ENCODE results near the gene TNFRSF6B. TPM values are rescaled to one million over a fixed set of nuclear protein-coding genes. Genes with fewer than 3 reads are reported as not detected.
"Not testable (repeated sequence)": the region's sequence is repeated elsewhere in the genome, so short reads cannot be mapped to it uniquely, and the experiment has no call there.

The TNFRSF6B gene, protein sequence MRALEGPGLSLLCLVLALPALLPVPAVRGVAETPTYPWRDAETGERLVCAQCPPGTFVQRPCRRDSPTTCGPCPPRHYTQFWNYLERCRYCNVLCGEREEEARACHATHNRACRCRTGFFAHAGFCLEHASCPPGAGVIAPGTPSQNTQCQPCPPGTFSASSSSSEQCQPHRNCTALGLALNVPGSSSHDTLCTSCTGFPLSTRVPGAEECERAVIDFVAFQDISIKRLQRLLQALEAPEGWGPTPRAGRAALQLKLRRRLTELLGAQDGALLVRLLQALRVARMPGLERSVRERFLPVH
- 2.4 TPM for polyA plus RNA-seq (2013)

DNA sequence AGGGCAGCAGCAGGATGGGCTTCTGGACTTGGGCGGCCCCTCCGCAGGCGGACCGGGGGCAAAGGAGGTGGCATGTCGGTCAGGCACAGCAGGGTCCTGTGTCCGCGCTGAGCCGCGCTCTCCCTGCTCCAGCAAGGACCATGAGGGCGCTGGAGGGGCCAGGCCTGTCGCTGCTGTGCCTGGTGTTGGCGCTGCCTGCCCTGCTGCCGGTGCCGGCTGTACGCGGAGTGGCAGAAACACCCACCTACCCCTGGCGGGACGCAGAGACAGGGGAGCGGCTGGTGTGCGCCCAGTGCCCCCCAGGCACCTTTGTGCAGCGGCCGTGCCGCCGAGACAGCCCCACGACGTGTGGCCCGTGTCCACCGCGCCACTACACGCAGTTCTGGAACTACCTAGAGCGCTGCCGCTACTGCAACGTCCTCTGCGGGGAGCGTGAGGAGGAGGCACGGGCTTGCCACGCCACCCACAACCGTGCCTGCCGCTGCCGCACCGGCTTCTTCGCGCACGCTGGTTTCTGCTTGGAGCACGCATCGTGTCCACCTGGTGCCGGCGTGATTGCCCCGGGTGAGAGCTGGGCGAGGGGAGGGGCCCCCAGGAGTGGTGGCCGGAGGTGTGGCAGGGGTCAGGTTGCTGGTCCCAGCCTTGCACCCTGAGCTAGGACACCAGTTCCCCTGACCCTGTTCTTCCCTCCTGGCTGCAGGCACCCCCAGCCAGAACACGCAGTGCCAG lies at the start of gene TNFRSF6B:
Gene TNFRSF6B, plus strand, starts transcription at position 25 of the 729 bp plus-strand sequence. Its CDS starts 116 bp downstream, at position 141.
- Histone ChIP-seq H3K27ac (ENCODE audit: insufficient read depth in 1 of 2, low read depth in 1 of 2, low read length in 2 of 2, poor library complexity in 1 of 2, severe bottlenecking in 2 of 2) (no peak within 1 kb of the TSS), H3K36me3 (ENCODE audit: control insufficient read depth in 4 of 4, insufficient read depth in 4 of 4, low read length in 3 of 4) (peaks cover 0 to 26% (median 3%) of the 10 kb centered on the region in 4 experiments), H3K4me1 (ENCODE audit: control extremely low read depth in 1 of 4, control insufficient read depth in 4 of 4, insufficient read depth in 4 of 4, low read length in 3 of 4) (peaks cover 0 to 21% (median 19%) of the 10 kb centered on the region in 4 experiments), H3K27me3 (replicated peaks in 2 of 5; ENCODE audit: control insufficient read depth in 4 of 5, insufficient read depth in 5 of 5, low read length in 4 of 5) (no peaks in the 10 kb centered on the region), H3K4me3 (ENCODE audit: control insufficient read depth in 1 of 7, extremely low read depth in 1 of 7, insufficient read depth in 4 of 7, low read depth in 2 of 7, low read length in 6 of 7) (peak within 1 kb of the TSS in 5 of 7 experiments; percentile 47 to 78 (median 64)), H3K9me3 (ENCODE audit: control extremely low read depth in 1 of 5, control insufficient read depth in 4 of 5, insufficient read depth in 2 of 5, low read depth in 1 of 5, low read length in 4 of 5) (no peaks in the 10 kb centered on the region)
- ChIA-PET POLR2A (interaction anchor here (0.6 kb wide), 1 partner anchor 9 kb away, joined by 3 read pairs; no protein-coding TSS in a partner anchor), CTCF (interaction anchor here (0.6 kb wide), 1 partner anchor 174 kb away, joined by 3 read pairs; no protein-coding TSS in a partner anchor)
- DNase-seq: peak in 1 of 3 donors; percentile 55
- WGBS (ENCODE audit: insufficient coverage): 18% methylated on average over 38 of the region's 52 CpGs

DNA sequence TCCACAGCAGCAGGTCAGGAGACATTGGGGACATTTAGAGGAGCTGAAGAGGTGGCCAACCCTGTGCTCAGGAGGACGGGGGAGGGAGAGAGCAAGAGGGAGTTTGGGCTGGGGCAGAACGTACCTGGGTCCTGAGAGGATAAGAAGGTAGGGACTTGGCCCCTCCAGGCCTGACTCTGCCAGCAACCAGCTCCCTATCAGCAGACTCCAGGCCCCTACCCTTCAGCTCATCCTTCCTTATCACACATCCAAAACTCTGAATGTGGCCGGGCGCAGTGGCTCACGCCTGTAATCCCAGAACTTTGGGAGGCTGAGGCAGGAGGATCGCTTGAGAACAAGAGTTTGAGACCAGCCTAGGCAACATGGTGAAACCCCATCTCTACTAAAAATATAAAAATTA lies 48.3 kb upstream of the TNFRSF6B start:
- H3K9me3 ChIP-seq (ENCODE audit: control extremely low read depth in 1 of 5, control insufficient read depth in 4 of 5, insufficient read depth in 2 of 5, low read depth in 1 of 5, low read length in 4 of 5): no peaks in the 10 kb centered on the region
- peaks cover 0 to 20% (median 8%) of the 10 kb centered on the region in 4 experiments for H3K36me3 ChIP-seq (ENCODE audit: control insufficient read depth in 4 of 4, insufficient read depth in 4 of 4, low read length in 3 of 4)
- H3K27ac ChIP-seq (ENCODE audit: insufficient read depth in 1 of 2, low read depth in 1 of 2, low read length in 2 of 2, poor library complexity in 1 of 2, severe bottlenecking in 2 of 2): no peak overlapping the region
- no peak overlapping the region for H3K4me3 ChIP-seq (ENCODE audit: control insufficient read depth in 1 of 7, extremely low read depth in 1 of 7, insufficient read depth in 4 of 7, low read depth in 2 of 7, low read length in 6 of 7)
- CTCF ChIA-PET: interaction anchor here (1.0 kb wide), 1 partner anchor 9 kb away, joined by 3 read pairs; no protein-coding TSS in a partner anchor
- peaks cover 0 to 21% (median 14%) of the 10 kb centered on the region in 4 experiments for H3K4me1 ChIP-seq (ENCODE audit: control extremely low read depth in 1 of 4, control insufficient read depth in 4 of 4, insufficient read depth in 4 of 4, low read length in 3 of 4)
- H3K27me3 ChIP-seq (replicated peaks in 2 of 5; ENCODE audit: control insufficient read depth in 4 of 5, insufficient read depth in 5 of 5, low read length in 4 of 5): no peaks in the 10 kb centered on the region
- POLR2A ChIA-PET: no interaction called here
- 80% methylated on average over 1 of the region's 6 CpGs for WGBS (ENCODE audit: insufficient coverage)
- no peak for DNase-seq

DNA sequence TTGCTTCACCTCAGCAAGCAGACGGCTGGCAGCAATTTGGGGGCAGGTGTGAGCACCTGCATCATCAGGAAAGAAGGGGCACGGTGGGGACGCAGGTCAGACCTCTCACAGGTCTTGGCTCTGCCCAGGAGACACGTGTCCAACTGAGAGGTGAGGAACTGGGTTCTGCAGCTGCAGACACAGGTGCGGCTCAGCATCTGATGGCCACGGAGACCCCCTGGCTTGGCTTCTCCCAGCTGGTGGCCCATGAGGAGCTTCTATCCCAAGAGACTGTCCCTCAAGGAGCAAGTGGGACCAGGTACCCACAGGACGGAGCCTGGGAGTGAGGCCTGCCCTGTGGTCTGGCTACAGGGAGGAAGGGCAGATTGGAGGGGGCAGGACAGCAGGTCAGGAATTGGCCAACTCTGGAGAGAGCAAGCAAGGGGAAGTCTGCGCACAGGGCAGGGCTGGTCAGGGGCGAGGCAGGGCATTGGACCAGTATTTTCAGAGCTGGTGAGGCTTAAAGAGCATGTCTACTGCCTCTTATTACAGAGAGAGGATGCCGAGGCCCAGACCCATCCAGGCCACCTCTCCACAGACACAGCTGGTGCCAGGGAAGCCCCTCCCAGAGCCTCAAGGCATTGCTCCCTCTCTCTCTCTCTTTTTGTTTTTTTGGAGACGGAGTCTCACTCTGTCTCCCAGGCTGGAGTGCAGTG lies 47.4 kb upstream of the TNFRSF6B start:
- H3K36me3 ChIP-seq (ENCODE audit: control insufficient read depth in 4 of 4, insufficient read depth in 4 of 4, low read length in 3 of 4): peaks cover 0 to 14% (median 4%) of the 10 kb centered on the region in 4 experiments
- peaks cover 0 to 26% (median 19%) of the 10 kb centered on the region in 4 experiments for H3K4me1 ChIP-seq (ENCODE audit: control extremely low read depth in 1 of 4, control insufficient read depth in 4 of 4, insufficient read depth in 4 of 4, low read length in 3 of 4)
- no peak overlapping the region for H3K27ac ChIP-seq (ENCODE audit: insufficient read depth in 1 of 2, low read depth in 1 of 2, low read length in 2 of 2, poor library complexity in 1 of 2, severe bottlenecking in 2 of 2)
- ChIA-PET CTCF (no interaction called here), POLR2A (no interaction called here)
- H3K9me3 ChIP-seq (ENCODE audit: control extremely low read depth in 1 of 5, control insufficient read depth in 4 of 5, insufficient read depth in 2 of 5, low read depth in 1 of 5, low read length in 4 of 5): no peaks in the 10 kb centered on the region
- H3K4me3 ChIP-seq (ENCODE audit: control insufficient read depth in 1 of 7, extremely low read depth in 1 of 7, insufficient read depth in 4 of 7, low read depth in 2 of 7, low read length in 6 of 7): no peak overlapping the region
- 89% methylated on average over 10 of the region's 11 CpGs for WGBS (ENCODE audit: insufficient coverage)
- DNase-seq: no peak
- H3K27me3 ChIP-seq (replicated peaks in 2 of 5; ENCODE audit: control insufficient read depth in 4 of 5, insufficient read depth in 5 of 5, low read length in 4 of 5): no peaks in the 10 kb centered on the region

DNA sequence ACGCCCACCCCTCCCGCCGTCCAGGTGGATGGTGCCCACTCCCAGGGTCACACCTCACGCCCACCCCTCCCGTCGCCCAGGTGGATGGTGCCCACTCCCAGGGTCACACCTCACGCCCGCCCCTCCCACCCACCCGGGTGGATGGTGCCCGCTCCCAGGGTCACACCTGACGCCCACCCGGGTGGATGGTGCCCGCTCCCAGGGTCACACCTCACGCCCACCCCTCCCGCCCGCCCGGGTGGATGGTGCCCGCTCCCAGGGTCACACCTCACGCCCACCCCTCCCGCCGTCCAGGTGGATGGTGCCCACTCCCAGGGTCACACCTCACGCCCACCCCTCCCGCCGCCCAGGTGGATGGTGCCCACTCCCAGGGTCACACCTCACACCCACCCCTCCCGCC lies 46.0 kb upstream of the TNFRSF6B start:
- peaks cover 0 to 34% (median 32%) of the 10 kb centered on the region in 4 experiments for H3K4me1 ChIP-seq (ENCODE audit: control extremely low read depth in 1 of 4, control insufficient read depth in 4 of 4, insufficient read depth in 4 of 4, low read length in 3 of 4)
- H3K4me3 ChIP-seq (ENCODE audit: control insufficient read depth in 1 of 7, extremely low read depth in 1 of 7, insufficient read depth in 4 of 7, low read depth in 2 of 7, low read length in 6 of 7); H3K36me3 ChIP-seq (ENCODE audit: control insufficient read depth in 4 of 4, insufficient read depth in 4 of 4, low read length in 3 of 4); H3K27me3 ChIP-seq (replicated peaks in 2 of 5; ENCODE audit: control insufficient read depth in 4 of 5, insufficient read depth in 5 of 5, low read length in 4 of 5); H3K9me3 ChIP-seq (ENCODE audit: control extremely low read depth in 1 of 5, control insufficient read depth in 4 of 5, insufficient read depth in 2 of 5, low read depth in 1 of 5, low read length in 4 of 5); H3K27ac ChIP-seq (ENCODE audit: insufficient read depth in 1 of 2, low read depth in 1 of 2, low read length in 2 of 2, poor library complexity in 1 of 2, severe bottlenecking in 2 of 2); DNase-seq; POLR2A ChIA-PET: not testable (repeated sequence)
- CTCF ChIA-PET: interaction anchor here (3.1 kb wide), 1 partner anchor 8 kb away, joined by 17 read pairs; no protein-coding TSS in a partner anchor
- WGBS (ENCODE audit: insufficient coverage): 93% methylated on average over 3 of the region's 25 CpGs

DNA sequence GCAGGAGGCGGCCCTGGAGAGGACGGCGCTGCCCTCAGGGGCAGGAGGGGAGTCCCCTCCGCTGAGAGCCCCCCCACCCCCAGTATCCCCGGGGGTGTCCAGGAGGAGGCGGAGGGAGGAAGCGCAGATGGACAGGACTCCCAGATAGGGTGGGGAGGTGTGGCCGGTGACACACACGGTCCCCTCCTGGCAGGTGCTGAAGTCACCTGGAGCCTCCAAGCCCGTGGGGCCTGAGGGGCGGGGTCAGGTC lies 44.6 kb upstream of the TNFRSF6B start:
- no peaks in the 10 kb centered on the region for H3K27me3 ChIP-seq (replicated peaks in 2 of 5; ENCODE audit: control insufficient read depth in 4 of 5, insufficient read depth in 5 of 5, low read length in 4 of 5)
- ChIA-PET CTCF (interaction anchor here (3.1 kb wide), 1 partner anchor 10 kb away, joined by 17 read pairs; no protein-coding TSS in a partner anchor), POLR2A (interaction anchor here (1.1 to 1.2 kb wide), 2 partner anchors 24 to 114 kb away, joined by 3 read pairs; no protein-coding TSS in a partner anchor)
- peaks cover 0 to 35% (median 32%) of the 10 kb centered on the region in 4 experiments for H3K4me1 ChIP-seq (ENCODE audit: control extremely low read depth in 1 of 4, control insufficient read depth in 4 of 4, insufficient read depth in 4 of 4, low read length in 3 of 4)
- WGBS (ENCODE audit: insufficient coverage): 17% methylated on average over 6 of the region's 11 CpGs
- DNase-seq: no peak
- H3K9me3 ChIP-seq (ENCODE audit: control extremely low read depth in 1 of 5, control insufficient read depth in 4 of 5, insufficient read depth in 2 of 5, low read depth in 1 of 5, low read length in 4 of 5): no peaks in the 10 kb centered on the region
- peak overlapping the region in 6 of 7 experiments; percentile 58 to 86 (median 74) for H3K4me3 ChIP-seq (ENCODE audit: control insufficient read depth in 1 of 7, extremely low read depth in 1 of 7, insufficient read depth in 4 of 7, low read depth in 2 of 7, low read length in 6 of 7)
- no peak overlapping the region for H3K27ac ChIP-seq (ENCODE audit: insufficient read depth in 1 of 2, low read depth in 1 of 2, low read length in 2 of 2, poor library complexity in 1 of 2, severe bottlenecking in 2 of 2)
- peaks cover 0 to 9% (median 1%) of the 10 kb centered on the region in 4 experiments for H3K36me3 ChIP-seq (ENCODE audit: control insufficient read depth in 4 of 4, insufficient read depth in 4 of 4, low read length in 3 of 4)

DNA sequence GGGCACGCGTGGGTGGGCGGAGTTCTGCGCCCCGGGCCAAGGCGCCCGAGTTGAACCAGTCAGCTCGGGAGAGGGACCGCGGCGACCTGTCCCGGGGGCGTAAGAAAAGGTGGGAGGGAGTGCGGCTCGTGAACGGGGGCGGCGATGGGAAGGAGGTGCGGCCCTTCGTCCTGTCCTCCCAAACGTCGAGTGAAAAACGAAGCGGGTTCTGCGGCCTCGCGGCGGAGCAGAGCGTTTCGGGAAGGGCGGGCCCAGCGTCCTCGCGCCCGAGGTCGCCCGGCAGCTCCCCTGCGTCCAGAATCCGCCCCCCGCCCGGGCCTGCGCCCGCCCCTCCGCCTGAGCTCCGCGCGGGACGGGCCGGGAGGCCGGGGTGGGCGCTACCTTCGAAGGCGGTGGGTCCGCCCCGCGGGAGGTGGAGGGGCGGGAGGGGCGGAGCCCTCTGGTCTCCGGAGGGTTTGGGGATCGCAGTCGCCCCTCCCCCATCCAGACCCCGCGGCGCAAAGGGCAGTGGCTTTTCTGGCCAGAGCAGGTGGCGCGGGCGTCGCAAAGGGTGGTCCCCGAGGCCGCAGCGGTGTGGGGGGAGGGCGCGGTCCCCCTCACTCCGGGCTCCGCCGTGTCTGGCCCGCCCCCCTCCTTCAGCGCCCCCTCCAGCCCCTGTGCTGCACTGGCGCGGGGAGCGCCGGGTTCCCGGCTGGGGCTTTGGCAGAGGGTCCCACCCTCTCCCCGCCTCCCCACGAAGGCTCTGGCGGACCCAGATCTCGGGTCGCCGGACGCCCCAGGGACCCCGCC lies 44.1 kb upstream of the TNFRSF6B start:
- DNase-seq: peak in 2 of 3 donors; percentile 69 to 71
- ChIA-PET POLR2A (interaction anchor here (0.5 to 1.2 kb wide), 4 partner anchors 10 to 114 kb away, joined by 3 to 4 read pairs (median 3); partner anchors contain the start of genes ARFRP1 and ZGPAT), CTCF (interaction anchor here (3.1 kb wide), 1 partner anchor 10 kb away, joined by 17 read pairs; no protein-coding TSS in a partner anchor)
- Histone ChIP-seq H3K4me1 (ENCODE audit: control extremely low read depth in 1 of 4, control insufficient read depth in 4 of 4, insufficient read depth in 4 of 4, low read length in 3 of 4) (peaks cover 0 to 40% (median 37%) of the 10 kb centered on the region in 4 experiments), H3K9me3 (ENCODE audit: control extremely low read depth in 1 of 5, control insufficient read depth in 4 of 5, insufficient read depth in 2 of 5, low read depth in 1 of 5, low read length in 4 of 5) (no peaks in the 10 kb centered on the region), H3K36me3 (ENCODE audit: control insufficient read depth in 4 of 4, insufficient read depth in 4 of 4, low read length in 3 of 4) (peaks cover 0 to 9% (median 1%) of the 10 kb centered on the region in 4 experiments), H3K4me3 (ENCODE audit: control insufficient read depth in 1 of 7, extremely low read depth in 1 of 7, insufficient read depth in 4 of 7, low read depth in 2 of 7, low read length in 6 of 7) (peak overlapping the region; percentile 58 to 86 (median 75)), H3K27ac (ENCODE audit: insufficient read depth in 1 of 2, low read depth in 1 of 2, low read length in 2 of 2, poor library complexity in 1 of 2, severe bottlenecking in 2 of 2) (no peak overlapping the region), H3K27me3 (replicated peaks in 2 of 5; ENCODE audit: control insufficient read depth in 4 of 5, insufficient read depth in 5 of 5, low read length in 4 of 5) (no peaks in the 10 kb centered on the region)
- under 1% methylated on average over 58 of the region's 91 CpGs for WGBS (ENCODE audit: insufficient coverage)

All from common myeloid progenitor, CD34-positive (primary cell).